Stomach (tissue), 4 donors: ENCODE measurements around the gene SPOP.

Experiments used
- CTCF ChIP-seq, 7 experiments: fragments of 450-650 bp in 4 of 7; fragments of 200-600 bp in 3 of 7; sonication (generic) in 3 of 7; IDR thresholded peaks; one replicate each; pipeline ENCODE4 v1.5.1; 2016 to 2019; ENCODE audit warnings: antibody characterized with exemption in 7 of 7, control low read depth in 2 of 7, mild to moderate bottlenecking in 1 of 7
- POLR2A ChIP-seq, 4 donors: fragments of 450-650 bp; IDR thresholded peaks; one replicate each; pipeline ENCODE4 v1.6.1; 2016; ENCODE audit warnings: antibody characterized with exemption in 4 of 4, control low read depth in 2 of 4, mild to moderate bottlenecking in 1 of 4, moderate library complexity in 1 of 4
- POLR2AphosphoS5 ChIP-seq, 3 donors: sonication (generic); formaldehyde crosslinking; IDR thresholded peaks; one replicate each; pipeline ENCODE4 v1.6.1; 2016; ENCODE audit warnings: antibody characterized with exemption in 3 of 3

GRCh38 chr17:49633762-49634484 is 44.0 kb downstream of the SPOP start:
- TF ChIP-seq CTCF (IDR thresholded peaks at IDR 0.05) (no peak), POLR2AphosphoS5 (IDR thresholded peaks at IDR 0.05) (no peak), POLR2A (IDR thresholded peaks at IDR 0.05) (no peak)
